ENCODE data around the gene H2AZ2. TPM values are rescaled to one million over a fixed set of nuclear protein-coding genes. Genes with fewer than 3 reads are reported as not detected.

H2AZ2 gene
- total RNA-seq, 1 donor from 2014 or later = 156 TPM

DNA sequence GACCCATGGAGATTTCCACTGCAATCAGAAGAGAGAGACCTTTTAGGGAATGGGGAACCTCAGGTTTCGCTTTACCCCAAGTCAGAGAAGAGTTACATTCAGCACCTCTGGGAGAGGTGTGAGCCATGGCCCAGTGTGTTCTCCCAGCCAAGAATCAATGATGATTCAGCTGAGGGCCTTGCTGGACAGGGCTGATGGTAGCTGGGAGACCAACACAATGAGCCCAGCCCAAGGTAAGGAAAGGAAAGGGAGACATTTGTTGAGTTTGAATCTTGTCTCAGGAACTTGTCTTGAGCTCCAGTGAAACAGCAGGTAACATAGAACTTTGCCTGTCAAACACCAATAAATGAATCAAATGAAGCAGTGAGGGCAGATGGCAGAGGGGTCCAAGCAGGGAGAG lies 65.4 kb downstream of the H2AZ2 start:
- Mint-ChIP-seq H3K27me3 (ENCODE audit: low read depth) (no peaks in the 10 kb centered on the region), H3K36me3 (no peaks in the 10 kb centered on the region), H3K27ac (no peak overlapping the region), H3K9me3 (peaks cover 5% of the 10 kb centered on the region), H3K4me1 (no peaks in the 10 kb centered on the region), H3K4me3 (no peak overlapping the region)
- DNase-seq (ENCODE audit: low spot score in 2 of 2, unreplicated experiment in 2 of 2) = no peak
- no peak for TF ChIP-seq CTCF (IDR thresholded peaks at IDR 0.05; ENCODE audit: unreplicated experiment)

Other genes with a start within 250 kb of the H2AZ2 start
- 67.4 to 72.8 TPM (median 71.2 TPM) in 3 replicates for gene OGDH, start 241.5 kb downstream of the H2AZ2 start, total RNA-seq
- gene ZMIZ2, start 99.2 kb downstream of the H2AZ2 start, total RNA-seq = 164 to 169 TPM (median 164 TPM) in 3 replicates
- gene PPIA, start 51.4 kb downstream of the H2AZ2 start, total RNA-seq = 935 to 982 TPM (median 943 TPM) in 3 replicates
- gene PURB, start 37.4 kb upstream of the H2AZ2 start, total RNA-seq = 33.2 to 33.7 TPM (median 33.5 TPM) in 3 replicates
- 0.65 to 0.69 TPM (median 0.66 TPM) in 3 replicates for gene MYO1G, start 130.9 kb upstream of the H2AZ2 start, total RNA-seq
- gene CCM2, start 152.1 kb upstream of the H2AZ2 start, total RNA-seq = 32.3 to 35.1 TPM (median 34.1 TPM) in 3 replicates
- gene NACAD, start 240.9 kb upstream of the H2AZ2 start, total RNA-seq = 9.2 to 11.4 TPM (median 10.3 TPM) in 3 replicates